K562 (cell line): ENCODE data around the gene LAMA3. TPM values are rescaled to one million over a fixed set of nuclear protein-coding genes. Genes with fewer than 3 reads are reported as not detected.

ENCODE experiments used
- NCOA4 ChIP-seq: fragments of 450-650 bp; IDR thresholded peaks from 2 replicates; pipeline ENCODE4 v1.6.1; 2018; ENCODE audit warnings: mild to moderate bottlenecking; ENCODE audit not compliant: partially characterized antibody
- RBM17 ChIP-seq: fragments of 200-400 bp; formaldehyde crosslinking; IDR thresholded peaks from 2 replicates; pipeline ENCODE4 v1.6.1; 2017; ENCODE audit warnings: low read depth, mild to moderate bottlenecking, low read length, borderline replicate concordance
- ZBTB49 ChIP-seq: sonication (generic); formaldehyde crosslinking; IDR thresholded peaks from 2 replicates; pipeline ENCODE4 v1.8.0; 2022; ENCODE audit warnings: missing genetic modification reagents, mild to moderate bottlenecking, borderline replicate concordance
- ZNF609 ChIP-seq: sonication (generic); formaldehyde crosslinking; IDR thresholded peaks from 2 replicates; pipeline ENCODE4 v1.8.1; 2023; ENCODE audit warnings: missing genetic modification reagents, mild to moderate bottlenecking, borderline replicate concordance
- polyA plus RNA-seq, 8 experiments: library from polyadenylated mRNA; depleted of rRNA in 4 of 8; stranded (reverse) in 5 of 8; unstranded in 3 of 8; fragments of >200 nt; fragmentation: Nextera tagmentation in 2 of 8; fragmentation: Illumina TruSeq in 1 of 8; extraction: Ambion mirVana in 2 of 8; extraction: Trizol in 1 of 8; gene quantifications; 2 replicates each; pipeline versions ENCODE4 v1.2.1 to v1.2.3, GENCODE V29; 2011 to 2014; ENCODE audit warnings: inconsistent platforms in 1 of 8, missing spikeins in 1 of 8
- total RNA-seq, 7 experiments: library from RNA; depleted of rRNA in 6 of 7; stranded (reverse); fragments of >200 nt in 6 of 7; fragmentation: Illumina TruSeq in 2 of 7; extraction: Trizol in 2 of 7; gene quantifications; 2 replicates each; pipeline versions ENCODE4 v1.2.1 to v1.2.3, GENCODE V29; 2011 to 2021; ENCODE audit warnings: low replicate concordance in 1 of 7

The LAMA3 gene
- total and polyA plus RNA-seq, 9 of the 15 experiments (the other 6 are each of a cell fraction or from before 2014, with no cell fraction given) = 0.07 TPM; not detected in 8

GRCh38 chr18:23969664-23970063 lies 280.4 kb downstream of the LAMA3 start (continued):
- TF ChIP-seq ZBTB49 (CRISPR knock-in tag) (no peak), ZNF609 (CRISPR knock-in tag) (no peak), NCOA4 (no peak), RBM17 (no peak)
